NCI-H510A (cell line): ENCODE results near the gene GPER1.
"Not testable (repeated sequence)": the region's sequence is repeated elsewhere in the genome, so short reads cannot be mapped to it uniquely, and the experiment has no call there.

Experiments
- DNase-seq: peaks from one replicate; lab custom pipeline; 2025; lab: John Stamatoyannopoulos, UW

The GPER1 gene

DNA sequence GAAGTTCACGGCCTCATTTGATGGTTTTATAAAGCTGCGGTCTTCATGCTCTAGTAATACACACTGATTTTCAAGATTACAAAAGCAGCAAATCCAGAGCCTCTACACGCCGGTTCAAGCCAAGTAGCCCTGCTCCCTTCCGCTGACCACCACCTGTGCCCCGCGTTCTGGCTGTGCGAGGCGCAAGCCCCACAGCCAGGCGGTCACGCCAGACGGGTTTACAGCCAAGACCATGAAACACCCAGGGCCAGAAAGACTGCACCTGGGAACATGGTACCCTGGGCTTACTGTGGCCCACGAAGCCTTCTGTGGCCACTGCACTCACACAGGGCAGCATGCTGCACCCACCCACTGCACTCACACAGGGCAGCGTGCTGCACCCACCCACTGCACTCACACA, 33.6 kb downstream of the GPER1 start:
- no peak for DNase-seq

DNA sequence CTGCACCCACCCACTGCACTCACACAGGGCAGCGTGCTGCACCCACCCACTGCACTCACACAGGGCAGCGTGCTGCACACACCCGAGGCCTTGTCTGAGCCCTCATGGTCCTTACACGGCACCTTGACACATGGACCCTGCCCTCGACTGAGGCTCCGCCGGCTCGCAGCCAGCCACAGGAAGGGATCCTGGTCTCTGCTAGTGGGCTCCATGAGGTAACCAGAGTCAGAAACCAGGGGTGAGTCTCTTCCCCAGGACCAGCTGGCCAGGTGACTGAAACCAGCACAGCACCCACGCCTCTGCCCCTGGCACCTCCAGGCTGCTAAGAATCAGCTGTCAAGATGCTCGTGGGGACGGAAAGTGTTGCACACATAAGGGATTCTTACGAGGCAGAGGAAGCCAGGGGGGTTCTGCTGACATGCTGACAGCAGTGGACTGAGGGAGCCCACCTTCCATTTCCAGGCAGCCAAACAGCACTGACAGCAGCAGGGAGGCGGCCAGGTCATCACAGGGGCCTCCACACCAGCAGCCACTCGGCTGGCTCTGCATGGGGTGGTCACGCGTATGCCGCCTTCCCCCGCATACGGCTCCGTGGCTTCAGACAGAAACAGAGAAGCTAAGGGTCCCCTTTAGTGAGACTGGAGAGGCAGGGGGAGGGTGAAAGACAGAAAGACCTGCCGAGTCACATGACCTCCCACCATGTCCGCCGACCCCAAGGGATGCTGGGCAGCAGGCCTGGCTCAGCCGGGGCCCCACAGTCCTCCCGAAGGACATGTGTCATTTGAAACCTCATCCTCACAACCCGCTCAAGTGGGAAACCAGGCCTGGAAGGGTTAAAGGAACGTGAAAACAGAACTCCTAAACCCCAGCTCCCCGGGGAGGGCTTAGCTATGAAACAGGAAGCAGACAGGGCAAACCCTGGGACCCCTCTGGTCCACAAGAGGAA, 34.2 kb downstream of the GPER1 start:
- no peak for DNase-seq

- DNase-seq = no peak
These were observed 35.1 kb downstream of the GPER1 start for GRCh38 chr7:1122832-1123501.

DNA sequence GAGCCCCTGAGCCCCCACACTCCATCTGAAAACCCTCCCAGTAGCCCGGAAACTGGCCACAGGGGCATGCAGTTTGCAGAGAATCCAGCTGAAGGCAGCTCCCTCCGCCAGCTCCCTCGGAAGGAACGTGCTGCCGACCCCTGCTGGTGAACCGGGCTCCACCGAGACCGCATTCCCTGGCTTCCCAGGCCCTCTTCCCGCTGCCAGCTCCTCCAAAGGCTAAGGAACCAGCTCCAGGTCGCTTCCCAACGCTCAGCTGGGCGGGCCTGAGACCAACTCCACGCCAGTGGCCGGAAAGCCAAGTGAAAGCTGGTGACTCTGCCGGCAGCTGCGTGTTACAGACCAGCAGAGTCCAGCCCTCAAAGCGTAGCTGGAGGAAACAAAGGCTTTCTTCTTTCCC, 35.8 kb downstream of the GPER1 start:
- no peak for DNase-seq

DNA sequence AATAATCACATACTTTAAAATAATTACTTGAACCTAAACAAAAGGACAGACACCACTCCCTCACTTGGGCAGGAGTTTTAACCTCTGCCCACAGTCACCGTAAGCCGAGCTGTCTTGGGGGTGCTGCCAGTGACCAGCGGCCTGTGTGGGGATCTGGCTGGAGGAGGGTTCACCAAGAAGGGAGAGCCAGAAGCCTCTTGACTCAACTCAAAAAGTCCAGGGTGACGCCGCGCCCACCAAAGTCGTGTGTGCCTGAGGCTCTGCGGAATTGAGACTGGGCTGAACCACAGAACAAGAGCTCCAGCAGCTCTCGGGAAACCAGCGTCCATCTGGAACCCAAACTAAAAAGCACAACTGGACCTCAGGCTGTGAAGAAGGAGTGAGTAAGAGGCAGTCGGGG, 36.3 kb downstream of the GPER1 start:
- no peak for DNase-seq

DNA sequence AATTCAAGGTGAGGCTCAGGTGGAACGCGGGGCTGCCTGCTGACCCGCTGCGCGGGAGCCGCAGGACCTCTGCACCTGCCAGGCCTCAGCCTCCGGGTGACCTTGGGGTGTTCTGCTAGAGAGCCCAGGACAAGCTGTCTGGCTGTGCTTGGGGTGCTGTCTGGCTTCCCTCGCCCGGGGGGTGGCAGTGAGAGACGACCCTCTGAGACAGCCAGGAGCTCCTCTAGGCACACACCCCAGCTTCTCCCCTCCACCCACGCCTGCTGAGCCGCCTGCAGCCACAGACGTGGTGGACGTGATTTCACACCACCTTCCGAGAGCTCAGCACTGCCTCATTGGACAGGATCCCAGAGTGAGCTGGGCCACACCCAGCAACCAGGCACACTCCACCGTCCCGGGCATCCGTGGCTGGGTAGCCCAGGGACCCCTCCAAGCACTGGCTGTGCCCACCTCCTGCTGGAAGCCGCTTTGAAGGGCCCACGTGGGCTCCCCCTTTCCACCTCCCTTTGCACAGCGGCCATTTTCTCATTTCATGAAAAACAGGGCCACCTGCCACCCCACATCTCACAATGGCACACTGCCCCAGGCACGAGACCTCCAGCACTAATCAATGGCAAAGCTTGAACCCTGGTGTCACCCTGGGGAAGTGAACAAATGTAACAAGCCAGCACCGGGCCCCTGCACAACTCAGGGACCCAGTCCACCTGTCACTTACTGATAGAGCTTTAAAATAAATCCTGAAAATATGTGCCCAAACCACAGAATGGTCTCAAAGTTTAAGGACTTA, 37.1 kb downstream of the GPER1 start:
- DNase-seq = no peak

GRCh38 chr7:1125603-1125969, 37.7 kb downstream of the GPER1 start:
- no peak for DNase-seq

GRCh38 chr7:1127001-1127400, 39.1 kb downstream of the GPER1 start:
- no peak for DNase-seq

GRCh38 chr7:1129431-1129830, 41.5 kb downstream of the GPER1 start:
- no peak for DNase-seq

GRCh38 chr7:1130021-1130990, 42.4 kb downstream of the GPER1 start:
- no peak for DNase-seq

GRCh38 chr7:1131471-1132265, 43.8 kb downstream of the GPER1 start:
- DNase-seq = no peak

- DNase-seq = no peak
These were observed 47.0 kb downstream of the GPER1 start for GRCh38 chr7:1134951-1135350.

- DNase-seq = no peak
These were observed 49.1 kb downstream of the GPER1 start for GRCh38 chr7:1136841-1137516.

- DNase-seq = no peak
These were observed 49.7 kb downstream of the GPER1 start for GRCh38 chr7:1137517-1138167.

DNA sequence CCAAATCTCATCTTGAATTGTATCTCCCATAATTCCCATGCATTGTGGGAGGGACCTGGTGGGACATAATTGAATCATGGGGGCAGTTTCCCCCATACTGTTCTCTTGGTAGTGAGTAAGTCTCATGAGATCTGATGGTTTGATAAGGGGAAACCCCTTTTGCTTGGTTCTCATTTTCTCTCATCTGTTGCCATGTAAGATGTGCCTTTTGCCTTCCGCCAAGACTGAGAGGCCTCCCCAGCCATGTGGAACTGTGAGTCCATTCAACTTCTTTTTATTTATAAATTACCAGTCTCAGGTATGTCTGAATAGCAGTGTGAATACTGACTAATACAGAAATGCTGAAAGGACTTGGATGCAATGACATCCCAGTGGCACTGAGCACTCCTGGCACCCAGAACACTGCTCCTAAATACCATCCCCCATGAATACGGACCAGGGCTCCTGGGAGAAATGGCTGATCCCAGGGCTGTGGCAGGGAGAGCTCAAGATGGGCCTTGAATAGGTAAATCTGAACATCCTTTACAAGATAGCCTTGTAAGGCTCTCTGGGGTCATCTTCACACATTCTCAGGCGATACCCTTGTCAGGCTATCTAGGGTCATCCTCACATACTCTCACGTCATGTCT, 52.7 kb downstream of the GPER1 start:
- no peak for DNase-seq

- no peak for DNase-seq
These were observed 53.7 kb downstream of the GPER1 start for GRCh38 chr7:1141651-1142050.

GRCh38 chr7:1142051-1142635, 54.2 kb downstream of the GPER1 start:
- no peak for DNase-seq

- DNase-seq = not testable (repeated sequence)
These were observed 55.1 kb downstream of the GPER1 start for GRCh38 chr7:1143031-1143430.
